ENCODE data around the gene RORC. TPM values are rescaled to one million over a fixed set of nuclear protein-coding genes. Genes with fewer than 3 reads are reported as not detected.

Gene RORC
- total RNA-seq, 1 experiment from 2014 or later, result 0.19 TPM

- no peak for DNase-seq
- no peaks in the 10 kb centered on the region for H3K4me1 Mint-ChIP-seq (ENCODE audit: low read depth, unreplicated experiment)
- H3K4me3 Mint-ChIP-seq (ENCODE audit: low read depth, unreplicated experiment), result no peak overlapping the region
- no peaks in the 10 kb centered on the region for H3K36me3 Mint-ChIP-seq (ENCODE audit: insufficient read depth, unreplicated experiment)
- H3K27ac Mint-ChIP-seq (ENCODE audit: unreplicated experiment), result no peak overlapping the region
- no peak for TF ChIP-seq CTCF (IDR thresholded peaks at IDR 0.05; ENCODE audit: unreplicated experiment)
- CTCF ChIA-PET, result no interaction called here
- H3K9me3 Mint-ChIP-seq (ENCODE audit: low read depth, unreplicated experiment), result no peaks in the 10 kb centered on the region
- H3K27me3 Mint-ChIP-seq (ENCODE audit: unreplicated experiment), result peaks cover 82% of the 10 kb centered on the region
- intact Hi-C loops (cut with micrococcal nuclease; ENCODE audit: unreplicated experiment), result no loop called here
- no TSS peak for BruUV-seq (replicated peaks)
These were observed 27.7 kb downstream of the RORC start for GRCh38 chr1:151803915-151804314.

- Mint-ChIP-seq H3K27me3 (ENCODE audit: unreplicated experiment) (peaks cover 80% of the 10 kb centered on the region), H3K4me1 (ENCODE audit: low read depth, unreplicated experiment) (no peaks in the 10 kb centered on the region)
These were observed 28.4 kb downstream of the RORC start for GRCh38 chr1:151803164-151803563.

GRCh38 chr1:151802372-151802771 is 29.2 kb downstream of the RORC start:
- H3K9me3 Mint-ChIP-seq (ENCODE audit: low read depth, unreplicated experiment), result no peaks in the 10 kb centered on the region
- CTCF ChIA-PET, result interaction anchor here (1.7 kb wide), 1 partner anchor 34 kb away, joined by 4 read pairs; no protein-coding TSS in a partner anchor
- BruUV-seq (replicated peaks), result no TSS peak

More at GRCh38 chr1:151803164-151803563, 28.4 kb downstream of the RORC start:
- H3K36me3 Mint-ChIP-seq (ENCODE audit: insufficient read depth, unreplicated experiment), result no peaks in the 10 kb centered on the region
- DNase-seq, result no peak
- BruUV-seq (replicated peaks), result no TSS peak
- H3K9me3 Mint-ChIP-seq (ENCODE audit: low read depth, unreplicated experiment), result no peaks in the 10 kb centered on the region
- H3K27ac Mint-ChIP-seq (ENCODE audit: unreplicated experiment), result no peak overlapping the region
- intact Hi-C loops (cut with micrococcal nuclease; ENCODE audit: unreplicated experiment), result no loop called here
- CTCF ChIA-PET, result interaction anchor here (1.7 kb wide), 1 partner anchor 33 kb away, joined by 4 read pairs; no protein-coding TSS in a partner anchor
- H3K4me3 Mint-ChIP-seq (ENCODE audit: low read depth, unreplicated experiment), result no peak overlapping the region
- no peak for TF ChIP-seq CTCF (IDR thresholded peaks at IDR 0.05; ENCODE audit: unreplicated experiment)

GRCh38 chr1:151801846-151802245 is 29.8 kb downstream of the RORC start:
- Mint-ChIP-seq H3K4me1 (ENCODE audit: low read depth, unreplicated experiment) (no peaks in the 10 kb centered on the region), H3K9me3 (ENCODE audit: low read depth, unreplicated experiment) (no peaks in the 10 kb centered on the region), H3K4me3 (ENCODE audit: low read depth, unreplicated experiment) (no peak overlapping the region), H3K27ac (ENCODE audit: unreplicated experiment) (no peak overlapping the region), H3K36me3 (ENCODE audit: insufficient read depth, unreplicated experiment) (no peaks in the 10 kb centered on the region), H3K27me3 (ENCODE audit: unreplicated experiment) (peaks cover 67% of the 10 kb centered on the region)
- intact Hi-C loops (cut with micrococcal nuclease; ENCODE audit: unreplicated experiment), result no loop called here
- CTCF ChIA-PET, result interaction anchor here (1.1 to 1.7 kb wide), 2 partner anchors 29 to 34 kb away, joined by 4 read pairs; no protein-coding TSS in a partner anchor
- TF ChIP-seq CTCF (IDR thresholded peaks at IDR 0.05; ENCODE audit: unreplicated experiment), result no peak
- DNase-seq, result no peak
- BruUV-seq (replicated peaks), result no TSS peak

More at GRCh38 chr1:151802372-151802771, 29.2 kb downstream of the RORC start:
- Mint-ChIP-seq H3K27me3 (ENCODE audit: unreplicated experiment) (peaks cover 72% of the 10 kb centered on the region), H3K4me3 (ENCODE audit: low read depth, unreplicated experiment) (no peak overlapping the region), H3K4me1 (ENCODE audit: low read depth, unreplicated experiment) (no peaks in the 10 kb centered on the region), H3K27ac (ENCODE audit: unreplicated experiment) (no peak overlapping the region), H3K36me3 (ENCODE audit: insufficient read depth, unreplicated experiment) (no peaks in the 10 kb centered on the region)
- no peak for DNase-seq
- intact Hi-C loops (cut with micrococcal nuclease; ENCODE audit: unreplicated experiment), result no loop called here
- no peak for TF ChIP-seq CTCF (IDR thresholded peaks at IDR 0.05; ENCODE audit: unreplicated experiment)
